GM12873 (cell line): ENCODE results near the gene A2M.

Experiments used
- CTCF ChIP-seq: IDR thresholded peaks from 2 replicates; pipeline ENCODE4 v1.5.1; 2012; ENCODE audit warnings: low read depth, mild to moderate bottlenecking, moderate library complexity, low read length, control low read depth; ENCODE audit not compliant: insufficient read depth; ENCODE audit errors: missing control alignments

Gene A2M

GRCh38 chr12:9039397-9039977 lies 76.2 kb downstream of the A2M start:
- TF ChIP-seq CTCF, result peak; percentile 63

GRCh38 chr12:9037431-9037830 lies 78.3 kb downstream of the A2M start:
- no peak for TF ChIP-seq CTCF

- TF ChIP-seq CTCF, result no peak
These were observed 79.5 kb downstream of the A2M start for GRCh38 chr12:9036227-9036626.

GRCh38 chr12:9034095-9034494 lies 81.6 kb downstream of the A2M start:
- no peak for TF ChIP-seq CTCF

GRCh38 chr12:9033265-9033887 lies 82.3 kb downstream of the A2M start:
- no peak for TF ChIP-seq CTCF

GRCh38 chr12:9032202-9032964 lies 83.3 kb downstream of the A2M start:
- TF ChIP-seq CTCF, result no peak

GRCh38 chr12:9030776-9031175 lies 84.9 kb downstream of the A2M start:
- no peak for TF ChIP-seq CTCF
